GM15510 (cell line): ENCODE data around the gene NR2F6.

Source experiments
- POLR2A ChIP-seq: IDR thresholded peaks from 3 replicates; pipeline ENCODE4 v1.6.1; 2011; ENCODE audit warnings: borderline replicate concordance; ENCODE audit not compliant: insufficient read length; ENCODE audit errors: extremely low read depth

Gene NR2F6

GRCh38 chr19:17275441-17276175 lies 29.9 kb upstream of the NR2F6 start:
- no peak for TF ChIP-seq POLR2A

DNA sequence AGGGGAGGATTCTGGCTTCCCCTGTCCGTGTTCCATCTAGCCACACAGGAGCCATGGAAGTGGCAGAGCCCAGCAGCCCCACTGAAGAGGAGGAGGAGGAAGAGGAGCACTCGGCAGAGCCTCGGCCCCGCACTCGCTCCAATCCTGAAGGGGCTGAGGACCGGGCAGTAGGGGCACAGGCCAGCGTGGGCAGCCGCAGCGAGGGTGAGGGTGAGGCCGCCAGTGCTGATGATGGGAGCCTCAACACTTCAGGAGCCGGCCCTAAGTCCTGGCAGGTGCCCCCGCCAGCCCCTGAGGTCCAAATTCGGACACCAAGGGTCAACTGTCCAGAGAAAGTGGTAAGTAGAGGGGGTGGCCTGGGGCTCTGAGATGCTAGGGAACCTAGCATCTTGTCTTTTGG lies 23.0 kb upstream of the NR2F6 start:
- TF ChIP-seq POLR2A, result no peak

GRCh38 chr19:17266975-17267788 lies 21.5 kb upstream of the NR2F6 start, which contains the start of gene BABAM1:
BABAM1 (plus strand) TSS chr19:17267443; CDS start chr19:17268807, 1,364 bp downstream.
- peak; percentile 72 for TF ChIP-seq POLR2A

DNA sequence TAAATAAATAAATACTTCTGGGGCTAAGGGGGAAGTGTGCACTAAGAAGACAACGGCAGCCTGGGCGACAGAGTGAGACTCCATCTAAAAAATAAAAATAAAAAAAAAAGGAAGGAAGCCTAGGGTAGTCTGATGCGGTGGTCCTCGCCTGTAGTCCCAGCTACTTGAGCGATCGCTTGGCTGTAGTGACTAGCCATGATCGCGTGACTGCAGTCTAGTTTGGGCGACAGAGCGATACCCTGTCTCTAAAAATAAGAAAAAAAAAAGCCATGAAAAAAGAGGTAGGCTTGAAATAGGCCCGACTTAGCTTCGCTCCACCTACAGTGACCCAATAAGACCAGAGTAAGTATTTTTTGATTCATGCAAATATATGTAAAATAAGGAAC lies 20.9 kb upstream of the NR2F6 start:
- TF ChIP-seq POLR2A, result peak; percentile 41

- no peak for TF ChIP-seq POLR2A
These were observed 20.3 kb upstream of the NR2F6 start for GRCh38 chr19:17266026-17266425.

DNA sequence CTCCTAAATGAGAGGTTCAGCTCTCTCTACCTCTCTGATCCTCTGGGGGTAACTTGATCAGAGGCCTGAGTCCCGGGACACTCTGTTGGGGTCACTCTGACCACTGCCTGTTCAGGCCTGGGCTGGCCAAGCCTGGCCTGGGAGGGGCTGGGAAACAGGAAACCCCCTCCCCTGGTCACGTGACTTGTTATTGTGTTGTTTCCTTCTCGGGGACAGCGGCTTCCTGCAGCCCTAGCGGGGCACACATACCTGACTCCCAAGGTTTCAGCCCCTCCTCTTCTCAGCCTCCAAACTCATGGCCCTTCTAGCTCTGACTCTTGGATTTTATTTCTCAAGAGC lies 18.9 kb upstream of the NR2F6 start, which contains the start of gene USHBP1:
TSS of gene USHBP1 (minus strand) at position 105 of the 339 bp plus-strand sequence. CDS start 446 bp downstream, outside the sequence.
- no peak for TF ChIP-seq POLR2A

GRCh38 chr19:17263712-17264640 lies 18.3 kb upstream of the NR2F6 start:
- TF ChIP-seq POLR2A, result no peak

GRCh38 chr19:17262557-17262956 lies 16.8 kb upstream of the NR2F6 start:
- no peak for TF ChIP-seq POLR2A

DNA sequence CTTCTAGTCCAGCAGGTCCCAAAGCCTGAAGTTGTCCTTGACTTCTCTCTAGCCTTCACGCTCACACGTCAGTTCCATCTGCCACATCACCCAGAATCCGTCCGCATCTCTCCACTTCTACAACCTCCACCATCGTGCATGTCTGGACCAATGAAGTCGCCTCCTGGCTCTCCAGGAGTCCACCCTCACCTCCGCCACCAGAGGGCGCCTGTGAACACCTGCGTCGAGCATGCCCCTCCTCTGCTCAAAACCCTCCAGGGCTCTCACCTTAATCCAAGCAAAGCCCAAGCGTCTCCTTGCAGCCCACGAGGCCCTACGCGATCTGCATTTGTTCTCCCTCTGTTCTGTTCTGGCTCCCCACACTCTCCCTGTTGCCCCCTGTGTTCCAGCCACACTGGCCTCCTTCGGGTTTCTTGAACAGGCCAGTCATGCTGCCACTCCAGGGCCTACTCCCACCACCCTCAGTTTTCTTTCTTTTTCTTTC lies 15.2 kb upstream of the NR2F6 start:
- TF ChIP-seq POLR2A, result no peak

GRCh38 chr19:17259934-17260333 lies 14.2 kb upstream of the NR2F6 start:
- no peak for TF ChIP-seq POLR2A

- TF ChIP-seq POLR2A, result no peak
These were observed 13.5 kb upstream of the NR2F6 start for GRCh38 chr19:17259118-17259780.

DNA sequence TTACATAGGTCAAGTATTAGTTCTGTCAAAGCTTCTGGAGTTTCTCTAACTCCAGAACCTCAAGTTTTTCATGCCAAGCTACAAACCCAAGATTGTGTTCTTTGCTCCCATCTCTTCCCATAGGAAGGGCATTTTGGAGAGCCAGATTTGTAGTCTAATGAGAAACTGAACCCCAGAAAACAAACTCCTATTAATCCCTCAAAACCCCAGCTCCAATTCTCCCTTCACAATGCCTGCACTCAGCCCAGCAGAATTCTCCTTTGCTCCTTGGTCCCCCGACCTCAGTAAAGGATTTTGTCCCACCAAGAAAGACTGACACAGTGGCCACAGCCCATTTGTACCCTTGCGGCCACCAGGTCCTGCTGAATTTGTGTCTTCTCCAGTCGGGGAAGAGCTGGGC lies 10.4 kb upstream of the NR2F6 start:
- no peak for TF ChIP-seq POLR2A

GRCh38 chr19:17255150-17255621 lies 9.5 kb upstream of the NR2F6 start:
- TF ChIP-seq POLR2A, result no peak

- no peak for TF ChIP-seq POLR2A
These were observed 8.9 kb upstream of the NR2F6 start for GRCh38 chr19:17254636-17255035.
